PFSK-1 (cell line): ENCODE data around the gene BIRC5.

Experiments used
- FOXP2 ChIP-seq: optimal IDR thresholded peaks from 2 replicates; pipeline ENCODE3; 2011; ENCODE audit warnings: borderline replicate concordance, control low read depth, inconsistent platforms; ENCODE audit not compliant: insufficient read depth; ENCODE audit errors: extremely low read length, extremely low read depth
- POLR2AphosphoS5 ChIP-seq: IDR thresholded peaks from 2 replicates; pipeline ENCODE4 v1.6.1; 2012; ENCODE audit warnings: low read depth, mild to moderate bottlenecking, control low read depth, low read length, moderate library complexity
- SIN3A ChIP-seq: IDR thresholded peaks from 2 replicates; pipeline ENCODE4 v1.6.1; 2012; ENCODE audit warnings: mild to moderate bottlenecking, low read length, moderate library complexity, borderline replicate concordance; ENCODE audit not compliant: insufficient read depth
- TAF1 ChIP-seq: IDR thresholded peaks from 2 replicates; pipeline ENCODE4 v1.6.1; 2012; ENCODE audit warnings: low read length, control low read depth, borderline replicate concordance; ENCODE audit not compliant: insufficient read depth
- TF ChIP-seq, protein P1 (sequence below), 2 experiments: IDR thresholded peaks; 2 replicates each; pipeline versions ENCODE4 v1.6.1 to v1.8.0; 2011 to 2012; ENCODE audit warnings: low read depth in 2 of 2, low read length in 2 of 2, control low read depth in 1 of 2, inconsistent platforms in 1 of 2, mild to moderate bottlenecking in 1 of 2, moderate library complexity in 1 of 2; ENCODE audit not compliant: insufficient read depth in 1 of 2

BIRC5 gene

GRCh38 chr17:78219396-78220150, 5.5 kb downstream of the BIRC5 start:
- TF ChIP-seq SIN3A (no peak), POLR2AphosphoS5 (no peak), FOXP2 (no peak), TAF1 (no peak)
- TF ChIP-seq, protein P1, sequence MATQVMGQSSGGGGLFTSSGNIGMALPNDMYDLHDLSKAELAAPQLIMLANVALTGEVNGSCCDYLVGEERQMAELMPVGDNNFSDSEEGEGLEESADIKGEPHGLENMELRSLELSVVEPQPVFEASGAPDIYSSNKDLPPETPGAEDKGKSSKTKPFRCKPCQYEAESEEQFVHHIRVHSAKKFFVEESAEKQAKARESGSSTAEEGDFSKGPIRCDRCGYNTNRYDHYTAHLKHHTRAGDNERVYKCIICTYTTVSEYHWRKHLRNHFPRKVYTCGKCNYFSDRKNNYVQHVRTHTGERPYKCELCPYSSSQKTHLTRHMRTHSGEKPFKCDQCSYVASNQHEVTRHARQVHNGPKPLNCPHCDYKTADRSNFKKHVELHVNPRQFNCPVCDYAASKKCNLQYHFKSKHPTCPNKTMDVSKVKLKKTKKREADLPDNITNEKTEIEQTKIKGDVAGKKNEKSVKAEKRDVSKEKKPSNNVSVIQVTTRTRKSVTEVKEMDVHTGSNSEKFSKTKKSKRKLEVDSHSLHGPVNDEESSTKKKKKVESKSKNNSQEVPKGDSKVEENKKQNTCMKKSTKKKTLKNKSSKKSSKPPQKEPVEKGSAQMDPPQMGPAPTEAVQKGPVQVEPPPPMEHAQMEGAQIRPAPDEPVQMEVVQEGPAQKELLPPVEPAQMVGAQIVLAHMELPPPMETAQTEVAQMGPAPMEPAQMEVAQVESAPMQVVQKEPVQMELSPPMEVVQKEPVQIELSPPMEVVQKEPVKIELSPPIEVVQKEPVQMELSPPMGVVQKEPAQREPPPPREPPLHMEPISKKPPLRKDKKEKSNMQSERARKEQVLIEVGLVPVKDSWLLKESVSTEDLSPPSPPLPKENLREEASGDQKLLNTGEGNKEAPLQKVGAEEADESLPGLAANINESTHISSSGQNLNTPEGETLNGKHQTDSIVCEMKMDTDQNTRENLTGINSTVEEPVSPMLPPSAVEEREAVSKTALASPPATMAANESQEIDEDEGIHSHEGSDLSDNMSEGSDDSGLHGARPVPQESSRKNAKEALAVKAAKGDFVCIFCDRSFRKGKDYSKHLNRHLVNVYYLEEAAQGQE (IDR thresholded peaks at IDR 0.05; ENCODE audit: insufficient read depth in 1 of 2, low read depth in 2 of 2, low read length in 2 of 2), result no peak

DNA sequence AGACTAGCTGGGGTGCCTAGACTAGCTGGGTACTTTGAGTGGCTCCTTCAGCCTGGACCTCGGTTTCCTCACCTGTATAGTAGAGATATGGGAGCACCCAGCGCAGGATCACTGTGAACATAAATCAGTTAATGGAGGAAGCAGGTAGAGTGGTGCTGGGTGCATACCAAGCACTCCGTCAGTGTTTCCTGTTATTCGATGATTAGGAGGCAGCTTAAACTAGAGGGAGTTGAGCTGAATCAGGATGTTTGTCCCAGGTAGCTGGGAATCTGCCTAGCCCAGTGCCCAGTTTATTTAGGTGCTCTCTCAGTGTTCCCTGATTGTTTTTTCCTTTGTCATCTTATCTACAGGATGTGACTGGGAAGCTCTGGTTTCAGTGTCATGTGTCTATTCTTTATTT, 9.0 kb downstream of the BIRC5 start:
- TF ChIP-seq, protein P1 (IDR thresholded peaks at IDR 0.05; ENCODE audit: insufficient read depth in 1 of 2, low read depth in 2 of 2, low read length in 2 of 2), result no peak
- TF ChIP-seq SIN3A (no peak), TAF1 (no peak), POLR2AphosphoS5 (no peak), FOXP2 (no peak)

DNA sequence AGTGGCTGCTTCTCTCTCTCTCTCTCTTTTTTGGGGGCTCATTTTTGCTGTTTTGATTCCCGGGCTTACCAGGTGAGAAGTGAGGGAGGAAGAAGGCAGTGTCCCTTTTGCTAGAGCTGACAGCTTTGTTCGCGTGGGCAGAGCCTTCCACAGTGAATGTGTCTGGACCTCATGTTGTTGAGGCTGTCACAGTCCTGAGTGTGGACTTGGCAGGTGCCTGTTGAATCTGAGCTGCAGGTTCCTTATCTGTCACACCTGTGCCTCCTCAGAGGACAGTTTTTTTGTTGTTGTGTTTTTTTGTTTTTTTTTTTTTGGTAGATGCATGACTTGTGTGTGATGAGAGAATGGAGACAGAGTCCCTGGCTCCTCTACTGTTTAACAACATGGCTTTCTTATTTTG, 9.7 kb downstream of the BIRC5 start:
- TF ChIP-seq FOXP2, result no peak
- TF ChIP-seq POLR2AphosphoS5, result no peak
- no peak for TF ChIP-seq SIN3A
- TF ChIP-seq, protein P1 (IDR thresholded peaks at IDR 0.05; ENCODE audit: insufficient read depth in 1 of 2, low read depth in 2 of 2, low read length in 2 of 2), result no peak
- no peak for TF ChIP-seq TAF1

DNA sequence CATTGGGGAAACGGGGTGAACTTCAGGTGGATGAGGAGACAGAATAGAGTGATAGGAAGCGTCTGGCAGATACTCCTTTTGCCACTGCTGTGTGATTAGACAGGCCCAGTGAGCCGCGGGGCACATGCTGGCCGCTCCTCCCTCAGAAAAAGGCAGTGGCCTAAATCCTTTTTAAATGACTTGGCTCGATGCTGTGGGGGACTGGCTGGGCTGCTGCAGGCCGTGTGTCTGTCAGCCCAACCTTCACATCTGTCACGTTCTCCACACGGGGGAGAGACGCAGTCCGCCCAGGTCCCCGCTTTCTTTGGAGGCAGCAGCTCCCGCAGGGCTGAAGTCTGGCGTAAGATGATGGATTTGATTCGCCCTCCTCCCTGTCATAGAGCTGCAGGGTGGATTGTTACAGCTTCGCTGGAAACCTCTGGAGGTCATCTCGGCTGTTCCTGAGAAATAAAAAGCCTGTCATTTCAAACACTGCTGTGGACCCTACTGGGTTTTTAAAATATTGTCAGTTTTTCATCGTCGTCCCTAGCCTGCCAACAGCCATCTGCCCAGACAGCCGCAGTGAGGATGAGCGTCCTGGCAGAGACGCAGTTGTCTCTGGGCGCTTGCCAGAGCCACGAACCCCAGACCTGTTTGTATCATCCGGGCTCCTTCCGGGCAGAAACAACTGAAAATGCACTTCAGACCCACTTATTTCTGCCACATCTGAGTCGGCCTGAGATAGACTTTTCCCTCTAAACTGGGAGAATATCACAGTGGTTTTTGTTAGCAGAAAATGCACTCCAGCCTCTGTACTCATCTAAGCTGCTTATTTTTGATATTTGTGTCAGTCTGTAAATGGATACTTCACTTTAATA, 10.4 kb downstream of the BIRC5 start:
- TF ChIP-seq FOXP2 (no peak), POLR2AphosphoS5 (no peak), SIN3A (no peak), TAF1 (no peak)
- TF ChIP-seq, protein P1 (IDR thresholded peaks at IDR 0.05; ENCODE audit: insufficient read depth in 1 of 2, low read depth in 2 of 2, low read length in 2 of 2), result no peak
